NCI-H2081 treated with DMSO at 0.1 percent for 48 hours (cell line): ENCODE results near the gene RASA4B.
"Not testable (repeated sequence)": the region's sequence is repeated elsewhere in the genome, so short reads cannot be mapped to it uniquely, and the experiment has no call there.

Source experiments
- DNase-seq: peaks from one replicate; lab custom pipeline; 2025; lab: John Stamatoyannopoulos, UW

The RASA4B gene

GRCh38 chr7:102517550-102518147, at the start of gene RASA4B:
RASA4B (minus strand) TSS chr7:102517777; CDS start chr7:102517710, 67 bp downstream.
- DNase-seq, result not testable (repeated sequence)

GRCh38 chr7:102550808-102551422, 33.3 kb upstream of the RASA4B start, which contains the start of gene SPDYE2:
SPDYE2 (plus strand) TSS chr7:102551226; CDS start chr7:102553256, 2,030 bp downstream.
- DNase-seq, result not testable (repeated sequence)

DNA sequence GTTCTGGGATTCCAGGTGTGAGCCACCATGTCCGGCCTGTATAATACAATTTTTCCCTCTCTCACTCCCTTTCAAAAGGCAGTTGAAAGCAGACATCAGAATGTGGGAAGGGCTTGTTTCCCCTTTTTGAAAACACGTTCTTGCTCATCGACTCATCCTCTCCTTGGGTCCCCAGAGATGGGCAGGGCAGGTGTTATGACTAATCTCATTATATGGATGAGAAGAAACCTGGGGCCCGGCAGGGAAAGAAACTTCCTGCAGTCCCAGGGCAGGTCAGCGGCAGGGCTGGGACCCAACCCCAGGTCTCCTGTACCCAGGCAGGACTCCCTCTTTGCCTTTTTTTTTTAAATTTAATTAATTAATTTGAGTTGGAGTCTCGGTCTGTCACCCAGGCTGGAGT, 28.8 kb upstream of the RASA4B start:
- not testable (repeated sequence) for DNase-seq

DNA sequence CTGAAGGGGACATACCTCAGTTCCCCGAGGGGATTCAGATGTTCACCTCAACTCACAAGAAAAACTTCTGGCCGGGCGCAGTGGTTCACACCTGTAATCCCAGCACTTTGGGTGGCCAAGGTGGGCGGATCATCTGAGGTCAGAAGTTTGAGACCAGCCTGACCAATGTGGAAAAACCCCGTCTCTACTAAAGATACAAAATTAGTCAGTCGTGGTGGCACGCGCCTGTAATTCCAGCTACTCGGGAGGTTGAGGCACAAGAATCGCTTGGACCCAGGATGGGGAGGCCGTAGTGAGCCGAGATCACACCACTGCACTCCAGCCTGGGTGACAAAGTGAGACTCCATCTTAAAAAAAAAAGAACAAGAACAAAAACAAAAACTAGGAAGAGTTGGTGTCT, 27.7 kb upstream of the RASA4B start:
- DNase-seq, result not testable (repeated sequence)

- not testable (repeated sequence) for DNase-seq
Measured at GRCh38 chr7:102544372-102544771, 26.8 kb upstream of the RASA4B start.

GRCh38 chr7:102543596-102543995, 26.0 kb upstream of the RASA4B start, which contains the start of gene UPK3BL2:
UPK3BL2 (minus strand) TSS chr7:102543696; CDS start chr7:102543636, 60 bp downstream.
- DNase-seq, result not testable (repeated sequence)

GRCh38 chr7:102542771-102543170, 25.2 kb upstream of the RASA4B start:
- DNase-seq, result not testable (repeated sequence)

DNA sequence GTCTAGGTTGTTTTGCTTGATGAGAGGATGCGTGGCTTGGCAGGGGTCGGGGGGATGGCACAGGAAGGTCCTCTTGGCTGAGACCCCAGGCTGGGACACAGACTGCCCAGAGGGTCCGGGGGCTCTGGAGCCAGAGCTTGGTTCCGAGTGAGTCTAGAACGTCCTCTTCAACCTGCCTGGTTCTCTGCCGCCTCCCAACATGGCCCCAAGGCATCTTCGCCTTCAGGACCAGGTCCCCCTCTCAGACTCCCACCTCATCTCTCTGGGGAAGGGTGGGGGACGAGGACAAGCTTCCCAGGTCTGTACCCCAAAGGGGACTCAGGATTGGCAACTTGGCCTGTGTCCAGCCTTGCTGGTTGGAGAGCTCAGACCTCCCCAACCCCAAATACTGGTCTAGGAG, 24.5 kb upstream of the RASA4B start:
- DNase-seq, result not testable (repeated sequence)

DNA sequence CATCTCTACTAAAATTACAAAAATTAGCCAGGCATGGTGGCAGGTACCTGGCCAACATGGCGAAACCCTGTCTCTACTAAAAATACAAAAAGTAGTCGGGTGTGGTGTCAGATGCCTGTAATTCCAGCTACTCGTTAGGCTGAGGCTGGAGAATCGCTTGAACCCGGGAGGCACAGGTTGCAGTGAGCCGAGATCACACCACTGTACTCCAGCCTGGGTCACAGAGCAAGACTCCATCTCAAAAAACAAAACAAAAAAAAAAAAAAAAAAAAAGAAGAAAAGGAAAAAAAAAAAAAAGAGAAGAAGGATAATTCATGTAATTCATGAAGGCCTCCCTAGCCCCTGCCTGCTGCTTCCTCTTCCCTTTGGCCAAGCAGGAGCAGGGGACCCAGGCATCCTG, 23.0 kb upstream of the RASA4B start:
- not testable (repeated sequence) for DNase-seq

GRCh38 chr7:102535062-102535615, 17.6 kb upstream of the RASA4B start:
- not testable (repeated sequence) for DNase-seq

- not testable (repeated sequence) for DNase-seq
Measured at GRCh38 chr7:102532127-102532526, 14.6 kb upstream of the RASA4B start.

DNA sequence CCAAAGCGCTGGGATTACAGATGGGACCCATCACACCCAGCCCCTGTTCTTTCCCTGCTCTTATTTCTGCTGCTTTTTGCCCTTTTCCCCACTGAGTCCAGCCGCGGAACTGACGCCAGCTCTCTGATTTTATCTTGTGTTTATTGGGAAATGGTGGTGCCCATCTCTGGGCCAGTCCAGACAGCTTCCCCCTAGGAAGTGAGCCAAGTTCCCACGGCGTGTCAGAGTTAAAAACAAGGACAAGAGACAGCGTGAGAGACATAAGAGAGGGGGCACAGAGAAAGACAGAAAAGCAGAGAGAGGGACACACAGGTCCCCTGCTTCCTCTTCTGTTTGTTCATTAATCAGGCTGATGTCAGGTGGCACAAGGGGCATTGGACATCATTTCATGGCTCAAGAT, 14.0 kb upstream of the RASA4B start:
- not testable (repeated sequence) for DNase-seq

GRCh38 chr7:102527822-102528793, 10.5 kb upstream of the RASA4B start:
- DNase-seq, result not testable (repeated sequence)

GRCh38 chr7:102527182-102527581, 9.6 kb upstream of the RASA4B start:
- DNase-seq, result not testable (repeated sequence)

DNA sequence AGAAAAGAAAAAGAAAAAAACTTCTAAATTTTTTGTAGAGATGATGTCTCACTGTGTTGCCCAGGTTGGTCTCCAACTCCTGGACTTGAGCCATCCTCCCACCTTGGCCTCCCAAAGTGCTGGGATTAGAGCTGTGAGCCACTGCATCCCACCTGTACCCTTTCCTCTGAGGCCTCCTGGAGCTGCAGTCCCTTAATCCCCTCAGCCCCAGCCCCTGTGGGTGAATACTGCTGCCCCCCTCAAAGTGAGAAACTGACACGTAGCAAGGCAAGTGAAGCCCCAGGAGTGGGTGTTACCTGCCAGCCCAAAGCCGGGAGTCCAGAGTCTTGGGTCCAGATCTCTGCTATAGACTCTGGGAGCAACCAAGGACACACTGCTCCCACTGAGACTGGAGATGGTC, 7.2 kb upstream of the RASA4B start:
- DNase-seq, result not testable (repeated sequence)

DNA sequence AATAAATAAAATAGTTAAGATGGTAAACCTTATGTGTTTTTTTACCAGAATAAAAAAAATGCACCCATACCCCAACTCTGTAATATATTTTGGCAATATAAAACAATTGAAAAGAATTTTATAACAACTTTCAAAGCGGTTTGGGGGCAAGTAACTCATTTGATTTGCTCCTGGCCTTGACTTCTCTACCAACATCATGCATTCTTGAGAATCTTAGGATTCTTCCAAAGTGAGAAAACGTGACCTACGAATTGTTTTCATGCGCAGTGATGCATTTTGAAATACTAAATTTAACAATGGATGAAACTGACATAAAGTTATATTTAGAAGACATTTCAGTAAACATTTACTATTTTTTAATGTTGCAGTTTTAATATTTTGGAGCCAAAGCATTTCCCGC, 3.2 kb upstream of the RASA4B start:
- not testable (repeated sequence) for DNase-seq

DNA sequence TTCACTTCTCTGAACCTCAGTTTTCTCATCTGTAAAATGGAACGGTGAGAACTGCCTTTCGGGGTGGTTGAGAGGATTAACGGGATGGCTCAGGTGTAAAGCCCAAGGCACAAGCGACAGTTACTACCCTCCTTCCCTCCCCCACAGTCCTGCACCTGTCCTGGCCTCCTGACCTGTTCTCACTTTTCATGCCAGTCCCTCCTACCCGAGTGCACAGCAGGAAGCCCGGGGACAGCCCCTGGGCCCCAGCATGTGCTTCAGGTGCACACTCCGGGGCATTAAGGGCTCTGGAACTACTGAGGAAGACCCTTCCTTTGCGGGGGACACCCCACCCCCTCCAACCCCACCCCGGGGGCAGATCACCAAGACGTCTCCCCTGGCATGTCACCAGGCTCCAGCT, 626 bp downstream of the RASA4B start:
- not testable (repeated sequence) for DNase-seq

- DNase-seq, result not testable (repeated sequence)
Measured at GRCh38 chr7:102515889-102516288, 1.7 kb downstream of the RASA4B start.

DNA sequence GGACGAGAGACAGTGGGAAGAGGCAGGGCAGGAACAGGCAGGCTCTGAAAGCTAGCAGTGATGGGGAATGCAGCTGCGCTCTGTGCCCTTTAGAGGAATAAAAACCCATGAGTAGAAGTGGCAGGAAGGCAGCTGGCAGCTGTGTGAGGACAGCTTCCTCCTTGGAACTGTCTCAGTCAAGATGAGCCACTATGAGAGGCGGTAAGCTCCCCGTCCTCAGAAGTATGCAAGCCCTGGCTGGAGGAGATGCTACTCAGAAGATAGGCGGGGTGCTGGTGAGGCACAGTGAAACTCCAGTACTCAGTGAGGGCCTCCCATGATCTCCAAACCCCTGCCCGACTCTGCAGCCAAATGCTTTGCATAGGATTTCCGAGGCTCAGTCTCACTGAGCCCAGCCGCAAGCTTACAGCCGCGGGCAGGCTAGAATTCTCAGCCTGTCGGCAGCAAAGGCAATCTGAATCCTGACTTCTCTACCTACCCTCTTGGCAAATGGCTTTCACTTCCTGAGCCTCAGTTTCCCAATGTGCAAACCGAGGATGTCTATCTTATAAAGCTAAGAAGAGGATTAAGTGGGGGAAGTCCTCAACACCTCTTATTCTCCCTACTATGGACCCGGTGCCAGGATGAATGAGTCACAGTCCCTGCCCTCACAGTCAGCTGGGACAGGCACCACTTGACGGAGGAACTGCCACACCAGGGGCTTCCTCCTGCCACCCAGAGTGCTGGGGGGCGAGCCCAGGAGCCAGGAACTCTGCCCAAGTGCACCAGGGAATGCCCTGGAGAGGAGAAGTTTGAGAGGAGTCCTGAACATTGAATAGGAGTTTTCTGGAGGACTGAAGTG, 2.5 kb downstream of the RASA4B start:
- DNase-seq, result not testable (repeated sequence)

DNA sequence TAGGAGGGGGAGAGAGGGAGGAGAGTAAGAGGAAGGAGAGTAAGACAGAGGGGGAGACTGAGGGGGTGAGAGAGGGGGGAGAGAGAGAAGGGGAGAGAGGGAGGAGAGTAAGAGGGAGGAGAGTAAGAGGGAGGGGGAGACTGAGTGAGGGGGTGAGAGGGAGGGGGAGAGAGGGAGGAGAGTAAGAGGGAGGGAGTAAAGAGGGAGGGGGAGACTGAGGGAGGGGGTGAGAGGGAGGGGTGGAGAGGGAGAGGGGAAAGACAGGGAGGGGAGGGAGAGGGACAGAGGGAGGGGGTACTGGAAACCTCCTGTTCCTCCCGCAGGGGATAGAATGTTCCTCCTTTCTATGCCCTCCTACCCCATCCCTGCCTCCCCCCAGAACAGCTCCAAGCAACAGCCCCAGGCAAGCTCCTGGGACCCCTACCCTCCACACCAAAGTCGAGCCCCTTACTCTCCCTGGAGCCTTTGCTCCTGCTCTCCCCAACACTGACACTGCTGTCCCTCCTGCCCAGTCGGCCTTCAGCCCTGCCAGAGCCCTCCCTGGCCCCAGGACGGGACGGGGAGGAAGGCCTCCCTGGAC, 4.8 kb downstream of the RASA4B start:
- not testable (repeated sequence) for DNase-seq
